Progenitor cell of endocrine pancreas (in vitro differentiated cells): ENCODE data around the gene UBE4B. TPM values are rescaled to one million over a fixed set of nuclear protein-coding genes. Genes with fewer than 3 reads are reported as not detected.

ENCODE experiments used
- DNase-seq: peaks from one replicate; pipeline ENCODE4 v3.0.0; 2021; ENCODE audit warnings: low spot score; ENCODE audit not compliant: unreplicated experiment
- H3K27ac Mint-ChIP-seq: 2 replicates; pipeline ENCODE4 v1.8.0; 2021; ENCODE audit warnings: mild to moderate bottlenecking, moderate library complexity, mixed read lengths
- H3K27me3 Mint-ChIP-seq: 2 replicates; pipeline ENCODE4 v1.8.0; 2021; ENCODE audit warnings: mixed read lengths
- H3K36me3 Mint-ChIP-seq: 2 replicates; pipeline ENCODE4 v1.8.0; 2022; ENCODE audit warnings: mixed read lengths; ENCODE audit not compliant: insufficient read depth
- H3K4me1 Mint-ChIP-seq: 2 replicates; pipeline ENCODE4 v1.8.0; 2021; ENCODE audit warnings: low read depth, mixed read lengths
- H3K4me3 Mint-ChIP-seq: 2 replicates; pipeline ENCODE4 v1.8.0; 2021; ENCODE audit warnings: low read depth, mild to moderate bottlenecking, moderate library complexity, mixed read lengths
- H3K9me3 Mint-ChIP-seq: 2 replicates; pipeline ENCODE4 v1.8.0; 2021; ENCODE audit warnings: low read depth, mixed read lengths
- long read RNA-seq: library from polyadenylated mRNA; unstranded; transcript quantifications from one replicate; pipeline ENCODE4 v2.0.0, GENCODE V29; 2020
- total RNA-seq: library from RNA; stranded (reverse); gene quantifications from 2 replicates; pipeline ENCODE4 v1.2.1, GENCODE V29; 2021
- TF ChIP-seq, protein P1 (sequence below): fragments of 200-600 bp; sonication (generic); IDR thresholded peaks from one replicate; pipeline ENCODE4 v1.5.0; 2021; ENCODE audit warnings: antibody characterized with exemption, mild to moderate bottlenecking; ENCODE audit not compliant: unreplicated experiment

The UBE4B gene
- total RNA-seq = 77.2 and 78.1 TPM in 2 replicates
- long read RNA-seq, partial matches to known transcripts = 40 of 49 reads
- long read RNA-seq, other reads (novel, unspliced or antisense) = 9 of 49 reads

DNA sequence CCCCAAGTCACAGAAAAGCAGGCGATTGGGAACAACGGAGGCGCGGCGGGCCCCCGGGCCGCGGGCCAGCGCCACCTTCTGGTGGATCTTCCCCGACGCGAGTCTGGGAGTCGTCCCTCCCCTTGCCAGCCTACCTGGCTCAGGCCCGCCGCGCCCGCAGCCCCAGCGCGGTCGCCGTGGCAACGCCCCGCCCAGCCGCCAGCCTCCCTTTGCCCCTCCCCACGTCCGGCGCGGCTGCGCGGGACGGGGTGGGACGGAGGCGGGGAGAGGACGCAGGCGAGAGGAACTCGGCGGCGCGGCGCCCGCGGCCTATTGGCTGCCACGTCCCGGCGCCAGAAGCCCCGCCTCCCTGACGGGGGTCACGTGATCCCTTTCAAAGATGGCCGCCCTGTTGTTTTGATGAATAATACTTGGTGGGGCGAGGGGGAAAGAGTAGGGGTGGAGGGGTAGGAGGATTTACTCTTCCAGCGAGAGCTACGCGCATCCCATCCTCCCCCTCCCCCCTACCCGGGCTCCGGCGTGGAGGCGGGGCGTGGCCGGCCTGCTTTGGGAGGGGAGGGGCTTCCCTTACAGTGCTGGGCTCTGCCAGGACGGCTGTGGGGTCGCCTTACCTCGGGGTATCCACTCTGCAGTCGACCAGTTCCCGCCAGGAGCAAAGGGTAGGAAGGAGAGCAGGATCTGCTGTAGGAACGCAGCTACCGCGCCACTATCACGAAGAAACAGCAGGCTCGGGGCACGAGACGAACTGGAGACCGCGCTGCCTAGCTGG lies at the start of gene UBE4B:
Gene UBE4B, plus strand, starts transcription at position 369 of the 769 bp plus-strand sequence. CDS start 713 bp downstream, outside the sequence.
- DNase-seq = peak; percentile 99
- H3K4me3 Mint-ChIP-seq = peak within 1 kb of the TSS; percentile 98
- TF ChIP-seq, protein P1, sequence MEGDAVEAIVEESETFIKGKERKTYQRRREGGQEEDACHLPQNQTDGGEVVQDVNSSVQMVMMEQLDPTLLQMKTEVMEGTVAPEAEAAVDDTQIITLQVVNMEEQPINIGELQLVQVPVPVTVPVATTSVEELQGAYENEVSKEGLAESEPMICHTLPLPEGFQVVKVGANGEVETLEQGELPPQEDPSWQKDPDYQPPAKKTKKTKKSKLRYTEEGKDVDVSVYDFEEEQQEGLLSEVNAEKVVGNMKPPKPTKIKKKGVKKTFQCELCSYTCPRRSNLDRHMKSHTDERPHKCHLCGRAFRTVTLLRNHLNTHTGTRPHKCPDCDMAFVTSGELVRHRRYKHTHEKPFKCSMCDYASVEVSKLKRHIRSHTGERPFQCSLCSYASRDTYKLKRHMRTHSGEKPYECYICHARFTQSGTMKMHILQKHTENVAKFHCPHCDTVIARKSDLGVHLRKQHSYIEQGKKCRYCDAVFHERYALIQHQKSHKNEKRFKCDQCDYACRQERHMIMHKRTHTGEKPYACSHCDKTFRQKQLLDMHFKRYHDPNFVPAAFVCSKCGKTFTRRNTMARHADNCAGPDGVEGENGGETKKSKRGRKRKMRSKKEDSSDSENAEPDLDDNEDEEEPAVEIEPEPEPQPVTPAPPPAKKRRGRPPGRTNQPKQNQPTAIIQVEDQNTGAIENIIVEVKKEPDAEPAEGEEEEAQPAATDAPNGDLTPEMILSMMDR = peak; percentile 98
- H3K36me3 Mint-ChIP-seq = peaks cover 3% of the 10 kb centered on the region
- no peaks in the 10 kb centered on the region for H3K27me3 Mint-ChIP-seq
- H3K4me1 Mint-ChIP-seq = peaks cover 21% of the 10 kb centered on the region
- no peaks in the 10 kb centered on the region for H3K9me3 Mint-ChIP-seq
- peak within 1 kb of the TSS; percentile 100 for H3K27ac Mint-ChIP-seq

DNA sequence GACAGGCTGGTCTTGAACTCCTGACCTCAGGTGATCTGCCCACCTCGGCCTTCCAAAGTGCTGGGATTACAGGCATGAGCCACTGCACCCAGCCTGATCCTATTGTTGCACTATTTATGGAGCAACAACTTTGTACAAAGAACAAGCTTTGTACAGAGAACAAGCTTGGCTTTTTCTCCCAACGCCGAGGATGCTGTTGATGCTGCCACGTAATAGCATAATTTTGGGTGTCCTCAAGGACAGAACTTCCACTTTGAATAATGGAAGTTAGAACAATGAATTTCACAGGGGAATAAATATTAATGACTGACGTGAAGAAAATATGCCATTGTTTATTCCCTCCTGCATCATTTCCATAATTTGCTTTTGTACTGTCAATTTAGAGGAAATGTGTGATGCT lies 48.5 kb upstream of the UBE4B start:
- Mint-ChIP-seq H3K27ac (no peak overlapping the region), H3K27me3 (no peaks in the 10 kb centered on the region), H3K9me3 (no peaks in the 10 kb centered on the region), H3K36me3 (peaks cover 11% of the 10 kb centered on the region), H3K4me1 (peaks cover 13% of the 10 kb centered on the region), H3K4me3 (no peak overlapping the region)
- TF ChIP-seq, protein P1 = no peak
- no peak for DNase-seq

DNA sequence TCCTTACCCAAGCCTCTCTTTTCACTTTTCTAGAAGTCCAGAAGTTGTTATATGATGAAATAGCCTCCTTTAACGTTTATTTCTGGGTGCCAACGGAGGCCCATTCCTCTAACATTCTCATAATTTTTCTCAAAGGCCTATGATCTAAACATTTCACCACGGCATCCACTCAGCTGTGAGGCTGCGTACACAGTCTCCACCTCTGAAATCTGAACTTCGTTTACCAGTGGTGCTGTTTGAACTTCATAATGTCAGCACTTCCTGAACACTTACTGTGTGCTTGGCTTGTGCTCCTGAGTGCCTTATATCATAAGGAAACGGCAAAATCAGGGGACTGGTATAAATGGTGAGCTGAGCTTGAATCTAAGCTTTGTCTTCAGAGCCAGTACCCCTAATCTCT lies 47.8 kb upstream of the UBE4B start:
- H3K27ac Mint-ChIP-seq = peak overlapping the region; percentile 1
- DNase-seq = no peak
- peaks cover 13% of the 10 kb centered on the region for H3K4me1 Mint-ChIP-seq
- H3K36me3 Mint-ChIP-seq = peaks cover 11% of the 10 kb centered on the region
- TF ChIP-seq, protein P1 = no peak
- H3K27me3 Mint-ChIP-seq = no peaks in the 10 kb centered on the region
- no peaks in the 10 kb centered on the region for H3K9me3 Mint-ChIP-seq
- H3K4me3 Mint-ChIP-seq = no peak overlapping the region

DNA sequence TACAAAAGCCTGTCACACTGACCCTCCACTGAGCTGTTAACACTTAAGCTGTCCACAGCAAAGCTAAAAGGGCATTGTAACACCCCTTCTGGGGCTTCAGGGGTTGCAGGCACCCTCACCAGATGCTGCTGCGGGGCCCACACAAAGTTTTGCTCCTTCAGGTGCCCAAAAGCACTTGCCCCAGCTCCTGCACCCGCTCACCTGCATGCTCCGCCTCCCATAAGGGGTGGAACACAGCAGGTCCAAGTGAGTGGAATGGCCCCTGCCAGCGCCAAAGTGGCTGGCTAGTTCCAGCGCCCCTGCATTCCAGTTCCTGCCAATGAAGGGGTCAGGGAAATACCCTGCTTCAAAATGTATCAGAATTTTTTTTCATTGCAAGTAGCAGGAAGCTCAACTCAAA lies 43.0 kb upstream of the UBE4B start:
- H3K4me1 Mint-ChIP-seq = peaks cover 4% of the 10 kb centered on the region
- H3K4me3 Mint-ChIP-seq = no peak overlapping the region
- H3K27me3 Mint-ChIP-seq = peaks cover 14% of the 10 kb centered on the region
- DNase-seq = no peak
- H3K9me3 Mint-ChIP-seq = no peaks in the 10 kb centered on the region
- no peaks in the 10 kb centered on the region for H3K36me3 Mint-ChIP-seq
- TF ChIP-seq, protein P1 = no peak
- H3K27ac Mint-ChIP-seq = no peak overlapping the region

DNA sequence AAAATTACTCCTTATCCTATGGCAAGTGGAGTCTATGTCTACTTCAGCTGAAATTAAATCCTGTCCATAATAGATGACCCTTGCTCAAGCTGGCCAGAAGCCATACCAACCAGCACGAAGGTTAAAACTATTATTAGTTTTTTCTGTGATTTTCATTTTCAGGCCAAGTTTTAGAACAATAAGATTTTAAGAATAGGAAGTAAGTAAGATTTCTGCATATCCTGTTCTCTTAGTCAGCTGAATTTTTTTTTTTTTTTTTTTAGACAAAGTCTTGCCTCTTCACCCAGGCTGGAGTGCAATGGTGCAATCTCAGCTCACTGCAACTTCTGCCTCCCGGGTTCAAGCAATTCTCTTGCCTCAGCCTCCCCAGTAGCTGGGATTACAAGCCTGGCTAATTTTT lies 41.8 kb upstream of the UBE4B start:
- no peak overlapping the region for H3K4me3 Mint-ChIP-seq
- H3K27me3 Mint-ChIP-seq = peaks cover 17% of the 10 kb centered on the region
- H3K36me3 Mint-ChIP-seq = no peaks in the 10 kb centered on the region
- no peak for DNase-seq
- H3K9me3 Mint-ChIP-seq = no peaks in the 10 kb centered on the region
- TF ChIP-seq, protein P1 = no peak
- no peaks in the 10 kb centered on the region for H3K4me1 Mint-ChIP-seq
- H3K27ac Mint-ChIP-seq = no peak overlapping the region
